Hematopoietic multipotent progenitor cell treated with erythropoietin and hydrocortisone succinate and interleukin-3 and kit ligand, for 15 days (in vitro differentiated cells): ENCODE results near the gene GALNT12.

Experiments used
- DNase-seq: peaks from one replicate; pipeline ENCODE4 v3.0.0-alpha.2; 2015; ENCODE audit warnings: low spot score

The GALNT12 gene, protein sequence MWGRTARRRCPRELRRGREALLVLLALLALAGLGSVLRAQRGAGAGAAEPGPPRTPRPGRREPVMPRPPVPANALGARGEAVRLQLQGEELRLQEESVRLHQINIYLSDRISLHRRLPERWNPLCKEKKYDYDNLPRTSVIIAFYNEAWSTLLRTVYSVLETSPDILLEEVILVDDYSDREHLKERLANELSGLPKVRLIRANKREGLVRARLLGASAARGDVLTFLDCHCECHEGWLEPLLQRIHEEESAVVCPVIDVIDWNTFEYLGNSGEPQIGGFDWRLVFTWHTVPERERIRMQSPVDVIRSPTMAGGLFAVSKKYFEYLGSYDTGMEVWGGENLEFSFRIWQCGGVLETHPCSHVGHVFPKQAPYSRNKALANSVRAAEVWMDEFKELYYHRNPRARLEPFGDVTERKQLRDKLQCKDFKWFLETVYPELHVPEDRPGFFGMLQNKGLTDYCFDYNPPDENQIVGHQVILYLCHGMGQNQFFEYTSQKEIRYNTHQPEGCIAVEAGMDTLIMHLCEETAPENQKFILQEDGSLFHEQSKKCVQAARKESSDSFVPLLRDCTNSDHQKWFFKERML

DNA sequence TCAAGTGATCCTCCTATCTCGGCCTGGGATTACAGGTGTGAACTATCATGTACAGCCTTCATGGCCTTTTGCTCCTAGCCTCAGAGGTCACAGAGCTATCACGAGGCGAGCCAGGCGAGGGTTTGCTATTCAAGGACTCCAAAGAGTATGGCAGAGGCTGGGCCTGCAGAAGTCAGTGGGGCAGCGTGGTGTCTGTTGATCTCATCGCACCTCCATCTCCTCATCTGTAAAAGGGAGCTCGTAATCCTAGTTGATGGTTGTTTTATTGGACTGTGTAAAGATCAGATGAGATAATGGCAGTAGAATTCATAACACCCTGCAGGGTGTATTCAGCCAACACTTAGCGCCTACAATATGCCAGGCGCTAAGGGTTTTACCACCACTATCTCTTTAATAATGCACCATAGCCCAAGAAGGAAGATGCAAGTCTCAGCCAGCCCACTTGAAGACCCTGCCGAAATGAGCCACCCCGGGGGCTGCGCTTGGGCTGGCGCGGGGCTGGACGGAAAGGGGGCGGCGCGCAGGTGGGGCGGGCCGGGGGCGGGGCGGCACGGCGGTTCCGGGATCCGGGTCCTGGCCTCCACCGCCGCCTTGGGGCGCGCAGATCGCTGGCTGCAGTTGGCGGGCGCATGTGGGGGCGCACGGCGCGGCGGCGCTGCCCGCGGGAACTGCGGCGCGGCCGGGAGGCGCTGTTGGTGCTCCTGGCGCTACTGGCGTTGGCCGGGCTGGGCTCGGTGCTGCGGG lies at the start of gene GALNT12:
GALNT12 (plus strand) TSS at position 601 of the 744 bp plus-strand sequence; CDS start at position 630, 29 bp downstream.
- no peak for DNase-seq

DNA sequence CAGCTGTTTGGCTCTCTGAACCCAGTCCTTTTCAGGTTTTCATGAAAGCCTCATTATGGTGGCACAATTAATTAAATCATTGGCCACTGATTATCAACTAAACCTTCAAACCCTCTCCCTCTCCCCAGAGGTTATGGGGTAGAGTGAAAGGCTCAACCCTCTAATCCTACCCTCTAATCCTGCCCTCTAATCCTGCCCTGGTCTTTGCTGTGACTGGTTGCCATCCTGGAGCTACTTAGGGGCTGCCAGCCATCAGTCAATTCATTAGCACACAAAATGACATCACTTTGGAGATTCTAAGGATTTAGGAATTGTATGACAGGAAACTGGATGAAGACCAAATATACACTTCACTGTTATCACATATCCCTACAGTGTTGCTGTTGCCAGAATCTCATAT lies 47.2 kb upstream of the GALNT12 start:
- no peak for DNase-seq

DNA sequence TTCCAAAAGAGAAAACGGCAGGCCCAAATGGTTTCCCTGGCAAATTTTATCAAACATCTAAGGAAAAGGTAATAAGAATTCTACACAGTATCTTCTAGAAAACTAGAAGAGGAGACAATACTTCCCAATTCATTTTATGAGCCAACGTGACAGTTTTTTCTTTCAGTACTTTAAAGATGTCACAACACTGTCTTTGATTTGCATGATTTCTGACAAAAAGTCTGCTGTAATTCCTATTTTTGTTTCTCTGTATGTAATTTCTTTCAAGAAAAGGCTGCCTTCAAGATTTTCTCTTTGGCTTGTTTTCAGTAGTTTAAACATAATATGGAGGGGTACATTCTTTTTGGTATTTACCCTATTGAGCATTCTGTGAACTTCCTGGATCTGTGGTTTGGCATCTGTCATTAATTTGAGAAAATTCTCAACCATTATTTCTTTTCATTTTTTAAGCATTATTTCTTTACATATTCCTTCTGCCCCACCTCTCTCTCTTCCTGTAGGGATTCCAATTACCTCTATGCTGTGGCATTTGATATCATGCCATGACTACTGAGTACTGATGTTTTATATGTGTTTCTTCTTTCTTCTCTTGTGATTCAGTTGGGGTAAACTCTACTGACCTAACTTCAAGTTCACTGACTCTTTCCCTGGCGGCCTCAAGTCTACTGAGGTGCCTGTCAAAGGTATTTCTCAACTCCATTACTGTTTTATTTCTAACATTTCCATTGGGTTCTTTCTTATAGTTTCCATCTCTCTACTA lies 43.3 kb upstream of the GALNT12 start:
- no peak for DNase-seq

DNA sequence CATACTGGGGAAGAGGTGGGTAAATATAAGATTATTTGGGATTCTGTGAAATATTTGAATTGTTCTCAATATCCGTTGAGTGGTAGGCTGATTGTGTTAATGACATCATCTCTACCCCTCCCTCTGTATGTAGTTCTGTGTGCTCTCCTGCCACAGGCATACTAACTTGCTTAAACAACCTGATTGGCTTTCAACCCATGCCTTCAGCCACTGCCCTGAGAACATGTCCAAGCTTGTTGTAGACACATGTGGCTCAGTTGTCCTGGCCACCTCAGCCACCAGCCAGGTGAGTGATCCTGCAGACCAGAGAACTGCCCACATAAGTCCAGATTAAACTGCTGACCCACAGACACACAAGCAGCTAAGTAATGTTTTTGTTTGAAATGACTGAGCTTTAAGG lies 42.2 kb upstream of the GALNT12 start:
- no peak for DNase-seq

DNA sequence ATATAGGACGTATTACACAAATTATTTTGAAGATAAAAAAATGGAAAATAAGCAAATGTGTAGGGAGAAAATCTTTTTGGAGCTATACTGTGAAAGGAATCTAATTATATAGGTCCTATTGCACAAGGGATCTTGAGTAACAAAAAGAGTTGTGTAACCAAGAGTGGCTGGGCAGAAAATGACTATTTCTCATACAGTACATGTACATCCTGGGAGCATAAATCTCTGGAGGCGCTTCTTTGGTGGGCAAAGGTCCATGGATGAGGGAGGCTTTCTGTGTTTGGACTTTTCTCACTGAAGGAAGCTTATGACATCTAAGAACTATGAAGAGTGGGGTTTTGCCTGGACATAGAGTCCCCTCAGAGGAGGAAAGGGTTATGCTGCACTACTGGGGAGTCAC lies 40.9 kb upstream of the GALNT12 start:
- no peak for DNase-seq

DNA sequence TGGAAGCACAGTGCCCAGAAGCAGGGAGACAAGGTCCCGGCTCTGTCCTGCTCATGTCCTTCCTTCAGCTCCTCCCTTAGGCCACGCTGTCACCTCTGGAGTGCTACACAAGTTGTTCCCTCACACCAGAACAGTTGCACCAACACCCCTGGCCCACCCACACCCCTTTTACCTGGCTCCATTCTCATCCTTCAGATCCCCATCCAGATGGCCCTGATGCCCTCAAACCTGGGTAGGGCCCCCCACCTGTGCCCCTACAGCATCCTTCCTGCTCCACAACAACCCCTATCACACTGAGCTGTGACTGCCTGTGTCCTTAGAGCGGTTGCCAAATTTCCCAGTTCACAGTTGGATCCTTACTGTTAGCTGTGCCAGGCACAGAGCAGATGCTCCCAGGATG lies 40.3 kb upstream of the GALNT12 start:
- no peak for DNase-seq

DNA sequence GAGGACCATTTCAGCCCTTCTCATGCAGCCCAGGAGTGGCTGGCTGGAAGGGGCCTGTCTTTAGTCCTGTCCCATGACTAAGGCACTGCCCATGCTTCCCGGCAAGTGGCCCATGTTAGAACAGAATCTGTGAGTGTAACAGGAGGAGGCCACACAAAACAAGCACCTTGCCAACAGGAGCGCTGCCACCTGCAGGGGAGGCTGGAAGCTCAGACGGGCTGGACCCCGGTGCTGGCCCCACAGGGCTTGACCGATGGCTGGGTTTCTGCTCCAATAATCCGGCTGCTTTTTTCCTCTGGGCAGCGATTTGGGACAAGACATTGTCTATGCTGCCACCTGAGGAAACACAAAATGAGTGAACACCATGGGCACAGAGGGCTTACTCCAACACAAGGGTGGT lies 39.6 kb upstream of the GALNT12 start:
- no peak for DNase-seq

DNA sequence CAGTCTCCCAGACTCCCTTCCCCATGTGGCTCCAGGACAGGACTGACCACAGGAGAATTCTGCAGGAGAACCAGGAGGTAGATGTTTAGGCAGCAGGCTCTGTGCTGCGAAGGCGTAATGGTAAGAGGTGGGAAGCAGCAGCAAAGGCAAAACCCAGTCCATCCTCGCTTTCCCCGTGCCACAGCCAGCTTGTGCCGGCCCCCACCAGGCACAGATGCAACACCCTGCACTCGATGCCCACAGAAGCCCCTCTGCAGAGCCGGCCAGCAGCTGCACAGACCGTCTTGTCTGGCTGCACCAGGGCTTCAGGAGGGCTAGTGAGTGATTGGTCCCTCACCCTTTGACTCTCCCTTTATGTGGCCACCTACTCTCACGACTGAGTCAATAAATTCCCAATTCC lies 39.1 kb upstream of the GALNT12 start:
- DNase-seq: no peak

DNA sequence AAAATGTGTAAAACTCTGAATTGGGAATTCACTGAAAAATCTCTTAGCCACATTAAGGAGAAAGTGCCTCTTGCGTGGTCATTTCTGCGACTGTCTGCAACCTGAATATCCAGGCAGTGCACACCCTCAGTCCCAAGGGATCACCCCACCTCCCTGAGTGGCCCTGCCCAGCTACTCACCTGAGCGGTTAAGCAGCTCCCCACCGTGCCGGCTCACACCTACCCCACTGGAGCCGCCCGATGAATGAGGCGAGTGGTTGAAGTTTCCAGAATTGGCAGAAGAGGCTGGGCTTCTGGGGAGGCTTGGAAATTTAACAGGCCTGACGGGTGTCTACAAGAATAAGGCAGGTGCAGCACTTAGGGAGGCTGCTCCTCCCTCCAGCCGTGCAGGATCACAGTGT lies 36.8 kb upstream of the GALNT12 start:
- no peak for DNase-seq

DNA sequence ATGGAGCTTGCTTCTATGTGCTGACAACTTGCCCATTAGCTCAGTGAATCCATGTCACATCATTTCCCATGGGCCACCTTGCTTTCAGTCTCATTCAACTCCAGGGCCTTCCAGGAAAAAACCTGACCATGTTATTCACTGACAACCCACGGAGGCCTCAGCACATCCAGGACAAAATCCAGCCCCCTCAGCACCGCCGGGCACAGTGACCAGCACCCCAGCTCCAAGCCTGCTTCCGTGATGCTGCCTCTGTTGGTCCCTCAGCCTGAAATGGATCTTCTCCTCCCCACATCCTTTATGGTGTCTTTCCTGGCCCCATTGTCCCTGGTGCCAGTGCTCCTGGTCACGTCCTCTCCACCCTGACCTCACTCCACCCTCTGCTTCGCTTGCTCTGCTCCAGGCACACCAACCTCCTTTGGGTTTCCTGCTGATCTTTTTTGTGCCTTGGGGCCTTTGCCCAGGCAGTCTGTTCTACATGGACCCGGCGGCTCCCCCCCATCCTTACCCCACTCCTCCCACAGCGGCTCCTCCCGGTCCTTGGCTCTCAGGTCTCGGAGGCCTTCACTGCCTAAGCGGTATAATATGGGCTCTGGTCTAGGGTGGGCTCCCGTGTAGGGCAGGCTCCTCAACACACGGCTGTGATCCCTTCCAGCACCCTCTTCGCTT lies 36.1 kb upstream of the GALNT12 start:
- DNase-seq: no peak

DNA sequence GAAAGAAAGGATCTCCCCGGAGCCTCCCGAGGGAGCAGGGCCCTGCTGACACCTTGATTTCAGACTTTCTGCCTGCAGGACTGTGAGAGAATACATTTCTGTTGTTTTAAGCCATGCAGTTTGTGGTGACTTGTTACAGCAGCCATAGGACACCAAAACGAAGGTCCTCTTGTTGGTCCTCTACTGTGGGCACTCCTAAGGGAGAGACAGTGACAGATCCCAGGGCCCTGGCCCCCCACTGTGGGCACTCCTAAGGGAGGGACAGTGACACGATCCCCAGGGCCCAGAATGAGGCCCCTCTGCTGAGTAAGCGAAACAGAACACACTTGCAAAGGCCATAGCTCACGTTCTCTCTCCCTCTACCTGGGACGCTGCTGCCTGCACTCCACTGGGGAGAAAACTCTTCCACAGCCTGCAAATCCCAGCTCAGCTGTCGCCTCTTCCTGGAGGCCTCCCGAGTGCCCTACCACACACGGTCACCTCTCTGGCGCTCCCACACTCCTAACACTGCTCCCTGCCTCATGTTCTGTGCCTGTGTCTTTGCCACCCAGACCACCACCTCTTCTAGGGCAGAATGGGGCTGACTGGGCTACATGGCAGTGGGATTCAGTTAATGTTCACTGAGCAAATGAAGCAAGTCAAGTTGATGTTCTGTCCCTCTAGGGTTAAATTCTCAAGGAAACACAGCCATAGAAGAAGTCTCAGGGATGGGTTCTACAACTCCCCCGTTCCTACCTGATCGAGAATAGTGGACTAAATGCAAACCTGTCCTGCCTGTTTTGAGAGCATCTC lies 34.9 kb upstream of the GALNT12 start:
- DNase-seq: no peak

DNA sequence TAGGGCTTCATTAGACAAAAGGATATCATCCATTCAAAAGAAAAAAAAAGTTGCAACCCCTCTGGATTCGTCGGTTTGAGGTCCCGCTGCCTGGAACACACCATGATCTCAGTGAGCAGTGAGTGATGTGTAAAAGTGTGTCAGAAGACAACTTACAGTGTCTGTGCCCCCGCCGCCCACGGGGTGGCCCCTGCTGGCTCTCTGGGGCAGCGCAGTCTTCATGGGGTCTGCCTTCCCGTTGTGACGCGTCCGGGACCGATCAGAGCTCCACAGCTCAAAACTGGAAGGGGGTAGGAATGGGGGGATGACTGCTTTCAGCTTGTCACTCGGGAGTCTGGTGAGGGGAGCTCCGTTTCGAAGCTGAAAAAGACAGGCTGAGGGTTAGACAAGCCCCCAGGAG lies 33.7 kb upstream of the GALNT12 start:
- no peak for DNase-seq

DNA sequence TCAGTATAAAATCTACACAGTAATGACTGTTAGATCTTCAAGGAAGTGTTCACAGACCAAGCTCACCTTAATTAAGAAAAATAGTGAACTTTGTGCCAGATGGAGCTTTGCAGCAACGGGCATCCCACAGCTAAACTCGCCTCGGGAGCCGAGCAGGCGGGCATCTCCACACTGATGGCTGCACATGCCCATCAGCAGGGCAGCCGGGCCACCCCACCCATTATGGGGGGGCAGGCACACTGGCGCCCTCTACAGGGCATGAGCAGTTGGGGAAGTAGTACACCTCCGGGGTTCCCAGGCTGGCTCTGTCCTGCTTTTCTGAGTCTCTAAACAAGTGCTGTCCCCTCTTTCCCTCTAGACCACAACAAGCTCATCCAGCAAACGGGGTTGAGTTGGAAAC lies 32.7 kb upstream of the GALNT12 start:
- DNase-seq: peak; percentile 8

DNA sequence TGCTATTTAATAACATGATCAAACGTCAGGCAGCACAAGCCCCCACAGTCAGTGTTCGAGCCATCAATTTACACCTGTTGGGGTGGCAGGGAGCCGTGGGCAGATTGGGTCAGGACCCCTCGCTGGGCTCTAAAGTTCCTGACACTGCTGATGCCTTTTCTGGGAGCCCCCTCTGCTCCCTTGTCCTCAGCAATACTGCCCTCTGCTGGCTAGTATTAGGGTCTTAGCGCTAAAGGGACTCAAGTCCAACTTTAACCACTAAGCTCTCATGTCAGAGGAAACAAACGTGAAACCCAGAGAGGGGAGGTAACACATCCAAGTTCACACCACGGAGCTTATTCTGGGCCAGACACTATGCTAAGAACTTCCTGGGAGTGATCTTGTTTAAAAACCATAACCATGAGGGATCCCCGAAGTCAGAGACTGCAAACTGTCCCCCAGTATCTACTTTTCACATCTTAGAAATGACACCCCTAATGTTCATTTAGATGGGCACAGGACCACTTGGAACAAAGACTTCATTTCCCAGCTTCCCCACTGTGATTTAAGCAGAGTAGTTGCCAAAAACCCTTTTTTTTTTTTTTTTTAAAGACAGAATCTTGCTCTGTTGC lies 31.5 kb upstream of the GALNT12 start:
- DNase-seq: peak; percentile 55

DNA sequence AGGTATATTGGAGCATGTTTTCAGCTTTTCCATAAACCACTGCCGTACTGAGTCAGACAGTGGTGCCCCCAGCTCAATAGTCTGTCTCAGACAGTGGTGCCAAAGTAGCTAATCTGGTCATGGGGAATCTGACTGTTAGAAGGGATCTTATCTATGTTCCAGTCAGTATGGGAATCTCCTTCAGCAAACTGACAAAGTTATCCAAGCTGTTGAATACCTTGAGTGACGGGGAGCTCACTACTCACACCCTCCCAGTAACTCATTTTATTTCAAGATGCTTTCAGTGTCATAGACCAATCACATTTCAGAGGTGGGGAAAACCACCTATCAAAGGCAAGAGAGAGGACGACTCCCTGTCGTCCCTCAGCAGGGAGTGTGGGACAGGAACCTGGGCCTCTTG lies 29.9 kb upstream of the GALNT12 start:
- DNase-seq: no peak

DNA sequence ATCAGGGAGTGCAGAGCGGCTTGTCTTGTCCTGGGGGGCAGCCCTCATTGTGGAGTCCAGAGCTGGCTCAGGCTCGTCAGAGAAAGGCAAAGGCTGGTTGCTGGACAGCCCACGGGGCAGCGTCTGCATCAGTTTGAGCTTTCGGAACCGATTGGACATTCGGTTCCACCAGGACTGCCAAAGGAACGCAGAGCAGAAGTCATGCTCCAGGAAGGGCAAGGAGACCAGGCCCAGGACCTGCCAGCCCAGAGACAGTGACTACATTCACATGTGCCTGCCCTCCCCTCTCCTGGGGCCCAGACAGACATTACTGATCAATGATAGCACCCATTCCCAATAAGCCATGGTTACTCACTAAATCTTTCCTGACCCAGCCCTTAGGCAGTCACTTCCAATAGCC lies 29.2 kb upstream of the GALNT12 start:
- no peak for DNase-seq

DNA sequence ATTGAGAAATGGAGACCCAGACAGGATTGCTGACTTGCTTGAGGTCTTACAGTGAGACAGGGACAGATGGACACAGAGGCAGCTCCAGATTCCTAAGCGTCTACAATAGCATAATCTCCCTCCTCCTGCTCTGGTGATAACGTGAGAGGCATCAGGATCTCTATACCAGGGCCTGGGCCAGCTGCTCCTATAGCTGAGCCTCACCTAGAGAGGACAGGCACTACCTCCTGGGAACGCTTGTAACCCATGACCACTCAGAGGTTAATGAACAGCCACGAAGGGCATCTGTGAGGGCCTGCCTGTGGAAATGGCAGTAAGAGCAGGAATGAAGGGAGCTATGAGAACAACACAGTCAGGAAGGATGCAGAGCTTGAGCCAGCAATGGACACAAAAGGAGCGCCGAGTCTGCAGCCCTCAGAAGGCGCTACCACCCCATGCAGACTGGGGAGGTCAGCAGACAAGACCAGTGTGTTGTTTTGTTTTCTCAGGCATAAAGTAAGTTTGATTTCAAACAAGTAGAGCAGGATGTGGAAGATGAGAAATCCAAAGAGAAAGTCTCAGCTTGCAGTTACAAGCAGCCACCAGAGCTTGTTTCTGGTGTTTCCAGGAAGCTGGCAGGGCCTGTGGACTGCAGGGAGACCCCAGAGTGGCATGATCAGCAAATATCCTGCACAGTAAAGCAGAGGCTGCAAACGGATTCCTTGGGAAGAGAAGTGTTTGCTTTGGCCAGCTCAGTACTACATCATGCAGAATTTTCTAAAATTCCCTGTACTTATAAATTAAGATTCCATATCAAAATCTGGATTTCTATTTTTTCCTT lies 28.5 kb upstream of the GALNT12 start:
- no peak for DNase-seq

DNA sequence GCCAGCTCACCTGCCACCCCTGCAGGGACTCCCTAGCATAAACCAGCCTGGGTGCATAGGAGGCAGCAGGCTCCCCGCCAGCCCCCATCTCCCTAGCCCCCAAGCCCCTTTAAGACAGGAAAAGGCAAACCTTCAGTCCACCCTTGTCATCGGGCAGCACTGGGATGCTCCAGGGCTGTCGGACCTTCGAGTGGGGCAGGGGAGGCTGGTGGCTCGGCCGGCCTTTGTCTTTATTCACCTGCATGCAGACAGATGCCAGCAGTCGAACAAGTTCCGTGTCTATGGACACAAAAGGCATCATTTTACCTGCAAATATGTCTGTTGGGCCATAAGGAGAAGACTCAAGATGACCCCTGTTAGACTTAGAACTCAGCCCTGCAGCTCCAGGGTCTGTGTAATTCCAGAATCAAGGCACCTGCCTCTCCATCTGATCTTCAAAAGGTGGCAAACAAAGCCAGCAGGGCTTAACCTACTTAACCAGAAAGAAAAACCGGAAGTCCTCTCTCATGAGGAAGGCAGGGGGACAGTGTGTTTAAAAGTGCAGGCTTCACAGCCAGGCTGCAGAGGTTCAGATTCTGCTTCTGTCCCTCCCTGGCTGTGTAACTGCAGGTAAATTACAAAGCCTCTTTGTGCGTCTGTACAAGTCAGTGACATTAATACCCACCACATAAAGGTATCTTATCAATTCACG lies 27.3 kb upstream of the GALNT12 start:
- no peak for DNase-seq
